ENCODE measurements around the gene GALNTL6.
A peak's percentile ranks its signal among the peaks of the same experiment; 100 is the strongest.

The GALNTL6 gene

DNA sequence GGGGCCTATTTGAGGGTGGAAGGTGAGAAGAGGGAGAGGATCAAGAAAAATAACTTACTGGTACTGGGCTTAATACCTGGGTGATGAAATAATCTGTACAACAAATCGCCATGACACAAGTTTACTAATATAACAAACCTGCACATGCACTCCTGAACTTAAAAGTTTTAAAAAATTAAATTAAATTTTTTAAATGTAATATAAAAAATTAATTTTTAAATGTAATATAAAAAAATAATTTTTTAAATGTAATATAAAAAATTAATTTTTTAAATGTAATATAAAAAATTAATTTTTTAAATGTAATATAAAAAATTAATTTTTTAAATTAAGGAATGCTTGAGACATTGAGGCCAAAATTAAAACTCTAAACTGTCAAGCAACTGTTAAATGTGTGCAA, 1231.1 kb downstream of the GALNTL6 start:
- no peak for DNase-seq

DNA sequence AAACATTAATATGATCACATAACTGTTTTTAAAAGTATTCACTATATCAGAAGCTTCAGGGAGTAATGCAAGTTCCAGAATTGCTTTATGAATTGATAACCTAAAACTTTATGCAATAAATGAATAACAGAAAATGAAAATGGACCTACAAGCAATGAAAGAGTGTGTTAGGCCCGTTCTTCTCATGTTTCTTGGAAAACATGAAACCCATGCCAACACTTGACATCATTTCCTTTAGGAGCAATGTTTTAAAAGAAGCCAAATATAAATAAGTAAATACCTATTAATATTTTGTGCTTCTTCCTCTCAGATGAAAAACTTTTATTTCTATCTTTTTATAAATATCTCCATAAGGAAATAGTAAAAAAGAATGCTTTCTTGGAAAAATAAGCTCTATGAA, 1232.4 kb downstream of the GALNTL6 start:
- no peak for DNase-seq

GRCh38 chr4:173046144-173046543, 1232.9 kb downstream of the GALNTL6 start:
- no peak for DNase-seq

DNA sequence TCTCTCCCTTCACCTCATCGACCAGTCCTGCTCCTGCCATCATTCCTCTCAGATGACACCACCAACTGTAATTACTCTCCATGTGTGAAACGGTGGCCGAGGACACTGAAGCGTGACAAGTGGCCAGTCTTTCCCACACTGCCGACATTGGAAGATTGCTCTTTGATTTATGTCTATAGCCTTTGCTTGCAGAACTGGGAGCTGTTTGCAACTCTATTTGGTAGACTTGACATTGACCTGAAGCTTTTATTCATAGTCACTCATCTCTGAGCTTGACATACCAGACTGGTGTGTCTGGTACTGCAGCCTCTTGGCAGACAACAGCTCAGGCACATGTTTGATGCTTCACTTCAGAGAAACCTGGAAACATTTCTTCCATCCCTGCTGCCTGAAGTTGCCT, 1233.6 kb downstream of the GALNTL6 start:
- no peak for DNase-seq

DNA sequence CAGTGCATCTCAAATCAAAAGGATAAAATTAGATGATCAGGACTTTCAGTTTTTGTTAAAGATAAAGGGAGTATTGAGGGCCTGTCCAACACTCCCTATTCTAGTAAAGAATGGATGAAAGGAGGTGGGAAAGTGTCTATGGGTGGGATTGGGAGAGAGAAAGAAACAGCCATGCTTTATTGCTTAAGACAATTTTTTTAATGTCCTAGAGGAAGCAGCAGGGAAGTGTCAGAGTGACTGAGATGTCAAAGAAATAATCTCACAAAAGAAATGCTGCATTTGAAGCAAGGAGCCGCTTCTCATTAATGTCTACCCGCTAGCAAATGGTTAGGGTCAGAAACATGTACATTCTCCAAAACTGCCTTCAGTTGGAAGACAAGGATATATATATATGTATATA, 1238.0 kb downstream of the GALNTL6 start:
- no peak for DNase-seq

DNA sequence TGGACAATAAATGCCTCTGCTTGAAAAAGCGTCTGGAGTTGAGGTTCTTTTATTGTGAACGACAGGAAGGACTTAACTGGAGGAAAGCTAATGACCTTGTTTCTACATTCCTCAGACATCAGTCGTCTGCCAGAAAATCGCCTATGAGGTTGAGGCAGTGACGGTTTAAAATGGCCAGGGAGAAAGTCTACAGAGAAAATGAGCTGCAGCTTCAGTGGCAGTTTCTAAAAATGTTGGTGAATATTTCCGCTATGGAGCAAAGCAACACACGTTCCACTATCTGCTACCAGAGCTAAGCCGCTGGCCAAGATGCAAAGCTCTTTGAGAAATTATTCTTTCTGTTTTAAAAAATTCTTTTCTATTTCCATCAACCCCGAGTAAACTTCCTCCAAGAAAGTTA, 1238.5 kb downstream of the GALNTL6 start:
- DNase-seq, result no peak

GRCh38 chr4:173052439-173052838, 1239.2 kb downstream of the GALNTL6 start:
- DNase-seq, result no peak

DNA sequence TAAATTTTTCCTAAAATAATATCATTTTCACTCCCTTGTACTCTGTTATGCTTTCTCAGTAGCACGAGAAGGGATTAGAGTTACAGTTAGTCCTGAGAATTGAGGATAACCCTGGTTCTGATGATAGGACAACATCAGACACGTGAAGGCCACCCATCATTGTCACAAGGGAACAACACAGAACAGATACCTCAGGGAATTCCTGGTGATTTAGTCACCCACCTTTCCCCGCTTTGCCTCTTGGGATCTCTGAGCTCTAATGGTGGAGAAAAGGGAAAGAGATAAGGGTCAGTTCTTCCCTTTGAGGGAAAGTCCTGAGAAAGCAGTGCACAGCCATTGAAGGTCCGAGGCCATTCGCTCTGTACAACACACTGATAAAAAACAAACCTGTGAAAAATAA, 1243.1 kb downstream of the GALNTL6 start:
- no peak for DNase-seq

DNA sequence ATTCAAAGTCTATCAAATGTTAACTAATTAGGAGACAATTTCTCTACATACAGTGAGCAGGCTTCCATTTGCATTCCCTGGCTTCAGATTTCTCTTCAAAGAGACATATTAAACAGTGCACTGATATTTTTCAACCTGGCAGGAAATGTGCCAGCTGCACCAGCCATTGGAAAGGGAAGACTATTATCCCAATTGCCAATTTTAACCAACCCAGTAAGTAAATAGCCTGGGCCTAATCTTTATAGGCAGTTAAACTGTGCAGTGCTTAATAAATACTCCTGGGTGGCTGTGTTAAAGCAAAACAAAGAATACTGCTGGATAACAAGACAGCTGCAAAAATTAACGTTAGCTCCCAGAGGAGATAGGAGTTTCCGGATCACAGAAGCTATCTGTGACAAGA, 1243.5 kb downstream of the GALNTL6 start:
- DNase-seq, result no peak

DNA sequence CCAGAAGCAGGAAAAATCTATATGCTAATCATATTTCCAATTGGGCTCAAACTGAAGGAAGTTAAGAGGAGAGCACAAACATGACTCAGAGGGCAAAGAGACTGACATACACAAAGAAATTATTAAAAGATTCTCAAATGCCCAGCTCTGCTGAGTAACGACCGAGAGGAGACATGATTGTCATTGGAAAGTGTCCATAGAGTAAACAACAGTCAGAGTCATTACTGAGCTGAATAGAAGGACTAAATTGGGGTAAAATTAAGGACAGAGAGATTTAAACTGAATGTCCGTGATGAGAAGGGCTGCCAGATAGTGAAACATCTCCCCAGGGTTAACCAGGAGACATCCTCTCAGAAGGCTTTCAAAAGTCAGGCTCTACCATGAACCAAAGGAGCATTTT, 1244.2 kb downstream of the GALNTL6 start:
- DNase-seq, result no peak

DNA sequence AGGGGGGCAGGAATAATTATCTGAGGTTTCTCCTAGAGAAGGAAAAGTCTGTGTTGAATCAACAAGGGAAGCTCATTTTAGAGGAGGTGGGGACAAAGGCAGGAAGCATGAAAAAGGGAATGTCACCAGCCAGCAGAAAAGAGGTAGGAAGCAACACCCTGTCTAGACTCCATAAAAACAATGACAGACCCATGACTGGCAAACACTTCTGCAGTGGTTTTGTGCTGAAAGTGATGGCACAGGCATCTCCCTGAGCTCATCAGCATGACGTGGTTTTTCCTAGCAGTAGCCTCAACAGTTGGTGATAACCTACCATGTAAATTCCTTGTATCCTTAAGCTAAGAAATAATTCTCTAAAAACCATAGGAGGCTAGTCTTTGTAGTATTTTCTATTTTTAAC, 1244.7 kb downstream of the GALNTL6 start:
- no peak for DNase-seq

DNA sequence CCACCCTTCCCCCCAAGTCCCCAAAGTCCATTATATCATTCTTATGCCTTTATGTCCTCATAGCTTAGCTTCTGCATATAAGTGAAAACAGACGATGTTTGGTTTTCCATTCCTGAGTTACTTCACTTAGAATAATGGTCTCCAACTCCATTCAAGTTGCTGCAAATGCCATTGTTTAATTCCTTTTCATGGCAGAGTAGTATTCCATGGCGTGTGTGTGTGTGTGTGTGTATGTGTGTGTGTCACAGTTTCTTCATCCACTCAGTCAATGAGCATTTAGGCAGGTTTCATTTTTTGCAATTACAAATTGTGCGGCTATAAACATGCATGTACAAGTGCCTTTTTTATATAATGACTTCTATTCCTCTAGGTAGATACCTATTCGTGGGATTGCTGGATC, 1248.0 kb downstream of the GALNTL6 start:
- DNase-seq, result no peak

GRCh38 chr4:173073939-173074500, 1260.8 kb downstream of the GALNTL6 start:
- DNase-seq, result no peak

DNA sequence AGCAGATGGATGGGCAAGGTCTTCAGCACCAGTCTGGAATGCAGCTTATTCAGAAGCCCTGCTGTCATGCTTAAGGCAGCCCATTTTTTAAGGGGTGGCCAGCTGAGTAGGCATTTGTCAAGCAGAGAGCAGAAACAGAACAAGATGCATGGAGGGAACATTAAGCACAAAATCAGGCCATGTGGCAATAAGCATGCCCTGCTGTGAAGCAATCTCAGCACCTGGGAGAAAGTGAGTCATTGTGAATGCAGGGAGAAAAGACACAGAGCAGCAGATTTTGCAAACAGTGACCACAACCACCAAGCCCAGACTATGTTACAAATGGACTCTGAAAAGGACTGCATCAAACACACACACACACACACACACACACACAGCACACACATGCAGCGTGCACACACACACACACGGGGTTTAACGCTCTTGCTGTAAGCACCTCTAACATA, 1261.3 kb downstream of the GALNTL6 start:
- DNase-seq, result peak; percentile 25

GRCh38 chr4:173076903-173077634, 1263.9 kb downstream of the GALNTL6 start:
- DNase-seq, result no peak

GRCh38 chr4:173088144-173088543, 1274.9 kb downstream of the GALNTL6 start:
- no peak for DNase-seq
